ENCODE measurements around the gene NAALADL2.

DNA sequence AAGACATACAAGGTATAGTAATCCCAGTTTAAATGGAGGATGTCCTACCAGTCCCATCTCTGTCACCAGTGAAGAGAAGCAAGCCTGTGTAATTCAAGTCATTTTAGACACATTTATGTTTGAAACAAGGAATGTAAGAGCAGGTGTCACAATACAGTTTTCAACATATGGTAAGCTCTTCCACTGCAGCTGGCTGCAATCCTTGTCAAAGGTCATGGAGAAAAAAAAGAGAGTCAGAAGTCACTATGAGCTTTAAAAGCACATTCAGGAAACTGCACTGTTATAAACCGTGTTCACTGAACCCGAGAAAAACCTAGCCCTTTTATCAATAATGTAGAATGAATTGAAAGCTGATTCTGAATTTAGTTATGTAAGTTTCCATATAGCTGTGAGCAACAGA, 206.4 kb downstream of the NAALADL2 start:
- TF ChIP-seq, protein P1, sequence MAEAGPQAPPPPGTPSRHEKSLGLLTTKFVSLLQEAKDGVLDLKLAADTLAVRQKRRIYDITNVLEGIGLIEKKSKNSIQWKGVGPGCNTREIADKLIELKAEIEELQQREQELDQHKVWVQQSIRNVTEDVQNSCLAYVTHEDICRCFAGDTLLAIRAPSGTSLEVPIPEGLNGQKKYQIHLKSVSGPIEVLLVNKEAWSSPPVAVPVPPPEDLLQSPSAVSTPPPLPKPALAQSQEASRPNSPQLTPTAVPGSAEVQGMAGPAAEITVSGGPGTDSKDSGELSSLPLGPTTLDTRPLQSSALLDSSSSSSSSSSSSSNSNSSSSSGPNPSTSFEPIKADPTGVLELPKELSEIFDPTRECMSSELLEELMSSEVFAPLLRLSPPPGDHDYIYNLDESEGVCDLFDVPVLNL (CRISPR knock-in tag; IDR thresholded peaks at IDR 0.05; ENCODE audit: low read depth): no peak
- TF ChIP-seq SPI1 (IDR thresholded peaks at IDR 0.05; ENCODE audit: borderline replicate concordance, low read depth, low read length): no peak
- TF ChIP-seq CREBBP (IDR thresholded peaks at IDR 0.05; ENCODE audit: low read depth, low read length): no peak
- TF ChIP-seq FOXM1 (IDR thresholded peaks at IDR 0.05; ENCODE audit: low read depth): no peak
- no peak for TF ChIP-seq FOXM1 (CRISPR knock-in tag; IDR thresholded peaks at IDR 0.05; ENCODE audit: low read depth)
- TF ChIP-seq FOSL1 (tag; conservative IDR thresholded peaks at IDR 0.05): no peak
- no peak for TF ChIP-seq SIN3A (IDR thresholded peaks at IDR 0.05; ENCODE audit: borderline replicate concordance in 2 of 2, control insufficient read depth in 1 of 2, low read depth in 2 of 2, low read length in 2 of 2)
- no peak for TF ChIP-seq CHD1 (IDR thresholded peaks at IDR 0.05; ENCODE audit: low read length)
- no peak for TF ChIP-seq MYNN (IDR thresholded peaks at IDR 0.05)
- TF ChIP-seq MYNN (CRISPR knock-in tag; IDR thresholded peaks at IDR 0.05): no peak
- TF ChIP-seq STAG1 (CRISPR knock-in tag; IDR thresholded peaks at IDR 0.05; ENCODE audit: borderline replicate concordance): no peak
- no peak for TF ChIP-seq CHD2 (IDR thresholded peaks at IDR 0.05; ENCODE audit: low read depth, low read length)
- no peak for TF ChIP-seq SAFB2 (IDR thresholded peaks at IDR 0.05; ENCODE audit: borderline replicate concordance, low read depth, low read length, severe bottlenecking)
